Activated CD4-positive, alpha-beta memory T cell treated with anti-CD3 and anti-CD28 coated beads for 36 hours (primary cell): ENCODE data around the gene WDR73. TPM values are rescaled to one million over a fixed set of nuclear protein-coding genes. Genes with fewer than 3 reads are reported as not detected.

Experiments used
- CTCF ChIA-PET: fragments of 350-600 bp; sonication (Branson Sonifier 250); formaldehyde crosslinking; loops from one replicate; lab custom pipeline; 2021; ENCODE audit warnings: antibody characterized with exemption, inconsistent platforms; lab: Charles Lee
- POLR2A ChIA-PET: fragments of 350-600 bp; sonication (Branson Sonifier 250); formaldehyde crosslinking; loops from one replicate; lab custom pipeline; 2021; ENCODE audit warnings: antibody characterized with exemption; lab: Charles Lee
- DNase-seq: peaks from one replicate; pipeline ENCODE4 v3.0.0-alpha.2; 2020
- H3K27ac Mint-ChIP-seq: one replicate; pipeline ENCODE4 v1.8.0; 2021; ENCODE audit warnings: mixed read lengths
- H3K27me3 Mint-ChIP-seq: one replicate; pipeline ENCODE4 v1.8.0; 2021; ENCODE audit warnings: mixed read lengths
- H3K36me3 Mint-ChIP-seq: one replicate; pipeline ENCODE4 v1.8.0; 2021; ENCODE audit warnings: mixed read lengths
- H3K4me1 Mint-ChIP-seq: one replicate; pipeline ENCODE4 v1.8.0; 2021; ENCODE audit warnings: low read depth, mixed read lengths
- H3K4me3 Mint-ChIP-seq: one replicate; pipeline ENCODE4 v1.8.0; 2021; ENCODE audit warnings: mild to moderate bottlenecking, mixed read lengths
- H3K9me3 Mint-ChIP-seq: one replicate; pipeline ENCODE4 v1.8.0; 2021; ENCODE audit warnings: mixed read lengths
- intact Hi-C: fragments of 100-400 bp; cut with micrococcal nuclease; formaldehyde crosslinking; loops from one replicate; pipeline ENCODE4 v1.15.1; 2023
- total RNA-seq, 2 experiments: library from RNA; stranded (reverse); gene quantifications; one replicate each; pipeline ENCODE4 v1.2.3, GENCODE V29; 2021

WDR73 gene
- total RNA-seq, 2 experiments from 2014 or later: 13.7 to 14.9 TPM

GRCh38 chr15:84600331-84600686, 53.8 kb downstream of the WDR73 start:
- H3K4me3 Mint-ChIP-seq: peak overlapping the region; percentile 91
- H3K4me1 Mint-ChIP-seq: peaks cover 51% of the 10 kb centered on the region
- H3K9me3 Mint-ChIP-seq: no peaks in the 10 kb centered on the region
- intact Hi-C loops: loop anchor here (1.0 to 5.0 kb wide), 2 partner anchors 54 to 392 kb away; partner anchors contain the start of gene WDR73
- CTCF ChIA-PET: interaction anchor here (1.0 to 2.9 kb wide), 6 partner anchors 11 to 277 kb away, joined by 3 to 24 read pairs (median 6); no protein-coding TSS in a partner anchor
- POLR2A ChIA-PET: interaction anchor here (0.8 to 2.5 kb wide), 4 partner anchors 31 to 116 kb away, joined by 3 to 12 read pairs (median 4); partner anchors contain the start of gene WDR73
- H3K36me3 Mint-ChIP-seq: peaks cover 7% of the 10 kb centered on the region
- peak; percentile 70 for DNase-seq
- no peak overlapping the region for H3K27ac Mint-ChIP-seq
- no peaks in the 10 kb centered on the region for H3K27me3 Mint-ChIP-seq

- no peak overlapping the region for H3K27ac Mint-ChIP-seq
- H3K36me3 Mint-ChIP-seq: peaks cover 4% of the 10 kb centered on the region
- POLR2A ChIA-PET: interaction anchor here (0.8 to 2.5 kb wide), 3 partner anchors 31 to 117 kb away, joined by 3 to 12 read pairs (median 4); no protein-coding TSS in a partner anchor
- peaks cover 47% of the 10 kb centered on the region for H3K4me1 Mint-ChIP-seq
- intact Hi-C loops: loop anchor here (1.0 to 10.0 kb wide), 6 partner anchors 39 to 445 kb away; partner anchors contain the start of gene WDR73
- CTCF ChIA-PET: interaction anchor here (0.7 to 2.9 kb wide), 18 partner anchors 11 to 328 kb away, joined by 3 to 24 read pairs (median 6); partner anchors contain the start of genes NMB and WDR73
- H3K4me3 Mint-ChIP-seq: peak overlapping the region; percentile 39
- DNase-seq: no peak
- H3K9me3 Mint-ChIP-seq: no peaks in the 10 kb centered on the region
- no peaks in the 10 kb centered on the region for H3K27me3 Mint-ChIP-seq
Observed at GRCh38 chr15:84599906-84600305, 54.2 kb downstream of the WDR73 start.

- H3K27me3 Mint-ChIP-seq: no peaks in the 10 kb centered on the region
- ChIA-PET POLR2A (interaction anchor here (1.1 kb wide), 1 partner anchor 56 kb away, joined by 3 read pairs; no protein-coding TSS in a partner anchor), CTCF (interaction anchor here (0.7 to 2.9 kb wide), 30 partner anchors 8 to 329 kb away, joined by 3 to 24 read pairs (median 4); partner anchors contain the start of genes NMB, SEC11A and WDR73)
- peak overlapping the region; percentile 67 for H3K27ac Mint-ChIP-seq
- peak overlapping the region; percentile 38 for H3K4me3 Mint-ChIP-seq
- intact Hi-C loops: loop anchor here (1.0 to 10.0 kb wide), 6 partner anchors 29 to 446 kb away; no protein-coding TSS in a partner anchor
- H3K4me1 Mint-ChIP-seq: peaks cover 40% of the 10 kb centered on the region
- DNase-seq: peak; percentile 67
- H3K9me3 Mint-ChIP-seq: no peaks in the 10 kb centered on the region
- no peaks in the 10 kb centered on the region for H3K36me3 Mint-ChIP-seq
Observed at GRCh38 chr15:84598993-84599392, 55.1 kb downstream of the WDR73 start.

GRCh38 chr15:84598250-84598649, 55.8 kb downstream of the WDR73 start:
- Mint-ChIP-seq H3K4me1 (peaks cover 33% of the 10 kb centered on the region), H3K27ac (peak overlapping the region; percentile 67), H3K27me3 (no peaks in the 10 kb centered on the region), H3K4me3 (no peak overlapping the region), H3K9me3 (no peaks in the 10 kb centered on the region), H3K36me3 (no peaks in the 10 kb centered on the region)
- CTCF ChIA-PET: interaction anchor here (0.6 to 2.9 kb wide), 23 partner anchors 9 to 390 kb away, joined by 3 to 24 read pairs (median 5); partner anchors contain the start of genes NMB and WDR73
- intact Hi-C loops: loop anchor here (1.0 to 10.0 kb wide), 5 partner anchors 28 to 447 kb away; no protein-coding TSS in a partner anchor
- peak; percentile 20 for DNase-seq
- POLR2A ChIA-PET: interaction anchor here (1.1 kb wide), 1 partner anchor 57 kb away, joined by 3 read pairs; no protein-coding TSS in a partner anchor

DNA sequence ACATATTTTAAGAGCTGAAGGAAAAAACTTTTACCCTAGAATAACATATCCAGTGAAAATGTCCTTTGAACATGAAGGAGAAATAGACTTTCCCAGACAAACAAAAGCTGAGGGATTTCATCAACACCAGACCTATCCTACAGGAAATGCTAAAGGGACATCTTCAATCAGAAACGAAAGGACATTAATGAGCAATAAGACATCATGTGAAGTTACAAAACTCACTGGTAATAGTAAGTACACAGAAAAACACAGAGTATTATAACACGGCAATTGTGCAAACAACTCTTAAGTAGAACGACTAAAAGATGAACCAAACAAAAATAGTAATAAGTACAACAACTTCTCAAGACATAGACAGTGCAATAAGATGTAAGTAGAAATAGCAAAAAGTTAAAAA, 56.8 kb downstream of the WDR73 start:
- H3K9me3 Mint-ChIP-seq: no peaks in the 10 kb centered on the region
- intact Hi-C loops: loop anchor here (10.0 kb wide), 1 partner anchor 448 kb away; no protein-coding TSS in a partner anchor
- H3K36me3 Mint-ChIP-seq: no peaks in the 10 kb centered on the region
- no peak overlapping the region for H3K4me3 Mint-ChIP-seq
- H3K4me1 Mint-ChIP-seq: peaks cover 26% of the 10 kb centered on the region
- H3K27me3 Mint-ChIP-seq: no peaks in the 10 kb centered on the region
- POLR2A ChIA-PET: no interaction called here
- no peak overlapping the region for H3K27ac Mint-ChIP-seq
- DNase-seq: no peak
- CTCF ChIA-PET: interaction anchor here (1.1 to 2.1 kb wide), 3 partner anchors 22 to 391 kb away, joined by 3 to 7 read pairs (median 3); no protein-coding TSS in a partner anchor

GRCh38 chr15:84595660-84596059, 58.4 kb downstream of the WDR73 start:
- Mint-ChIP-seq H3K9me3 (no peaks in the 10 kb centered on the region), H3K27ac (no peak overlapping the region), H3K4me1 (peaks cover 21% of the 10 kb centered on the region), H3K36me3 (no peaks in the 10 kb centered on the region), H3K4me3 (no peak overlapping the region), H3K27me3 (no peaks in the 10 kb centered on the region)
- intact Hi-C loops: loop anchor here (10.0 kb wide), 1 partner anchor 449 kb away; no protein-coding TSS in a partner anchor
- POLR2A ChIA-PET: no interaction called here
- DNase-seq: no peak
- CTCF ChIA-PET: no interaction called here

DNA sequence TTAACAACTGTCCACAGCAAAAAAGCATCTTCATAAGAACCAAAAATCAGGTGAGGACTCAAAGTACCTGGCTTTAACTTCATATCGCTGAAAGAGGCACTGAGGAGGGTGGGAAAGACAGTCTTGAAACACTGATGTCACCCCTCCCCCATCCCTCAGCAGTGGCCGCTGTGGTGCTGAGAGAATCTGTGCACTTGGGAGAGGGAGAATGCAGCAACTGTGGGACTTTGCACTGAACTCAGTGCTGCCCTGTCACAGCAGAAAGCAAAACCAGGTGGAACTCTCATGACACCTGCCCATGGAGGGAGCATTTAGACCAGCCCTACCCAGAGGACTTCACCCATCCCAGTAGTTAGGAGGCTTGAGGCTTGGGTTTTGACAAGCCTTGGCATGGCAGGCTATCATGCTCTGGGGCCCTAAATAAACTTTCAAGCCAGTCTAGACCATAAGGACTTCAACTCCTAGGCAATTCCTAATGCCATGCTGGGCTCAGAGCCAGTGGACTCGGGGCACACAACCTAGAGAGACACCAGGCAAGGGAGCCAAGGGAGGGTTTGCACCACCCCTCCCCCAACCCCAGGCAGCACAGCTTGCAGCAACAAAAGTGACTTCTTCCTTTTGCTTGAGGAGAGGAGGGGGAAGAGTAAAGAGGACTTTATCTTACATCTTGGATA, 59.3 kb downstream of the WDR73 start:
- no peaks in the 10 kb centered on the region for H3K36me3 Mint-ChIP-seq
- POLR2A ChIA-PET: no interaction called here
- H3K27ac Mint-ChIP-seq: no peak overlapping the region
- intact Hi-C loops: loop anchor here (10.0 kb wide), 1 partner anchor 450 kb away; no protein-coding TSS in a partner anchor
- H3K4me1 Mint-ChIP-seq: peaks cover 19% of the 10 kb centered on the region
- DNase-seq: no peak
- H3K4me3 Mint-ChIP-seq: no peak overlapping the region
- CTCF ChIA-PET: interaction anchor here (0.6 kb wide), 1 partner anchor 137 kb away, joined by 3 read pairs; no protein-coding TSS in a partner anchor
- no peaks in the 10 kb centered on the region for H3K27me3 Mint-ChIP-seq
- H3K9me3 Mint-ChIP-seq: no peaks in the 10 kb centered on the region

- DNase-seq: no peak
- ChIA-PET CTCF (interaction anchor here (0.6 to 9.7 kb wide), 4 partner anchors 20 to 336 kb away, joined by 3 to 65 read pairs (median 4); no protein-coding TSS in a partner anchor), POLR2A (no interaction called here)
- Mint-ChIP-seq H3K9me3 (no peaks in the 10 kb centered on the region), H3K4me1 (peaks cover 2% of the 10 kb centered on the region), H3K27me3 (no peaks in the 10 kb centered on the region), H3K27ac (no peak overlapping the region), H3K4me3 (no peak overlapping the region), H3K36me3 (no peaks in the 10 kb centered on the region)
- intact Hi-C loops: loop anchor here (10.0 kb wide), 1 partner anchor 453 kb away; no protein-coding TSS in a partner anchor
Observed at GRCh38 chr15:84591815-84592214, 62.3 kb downstream of the WDR73 start.

DNA sequence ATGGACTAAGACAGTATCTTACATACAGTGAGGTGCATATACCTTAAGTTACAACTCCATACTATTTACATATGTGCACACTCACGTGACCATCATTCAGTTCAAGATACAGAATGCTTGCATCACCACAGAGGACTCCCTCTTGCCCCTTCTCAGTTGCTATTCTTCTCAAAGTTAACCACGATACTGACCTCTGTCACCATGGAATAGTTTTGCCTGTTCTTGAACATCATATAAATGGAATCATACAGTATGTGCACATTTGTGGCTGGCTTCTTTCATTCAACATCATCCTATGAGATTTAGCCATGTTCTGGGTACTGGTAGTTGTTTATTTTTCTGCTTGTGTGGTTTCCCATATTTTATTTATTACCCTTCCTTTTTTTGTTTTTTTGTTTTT, 63.7 kb downstream of the WDR73 start:
- DNase-seq: no peak
- Mint-ChIP-seq H3K4me3 (no peak overlapping the region), H3K27me3 (no peaks in the 10 kb centered on the region), H3K9me3 (no peaks in the 10 kb centered on the region), H3K4me1 (peaks cover 2% of the 10 kb centered on the region), H3K27ac (no peak overlapping the region), H3K36me3 (no peaks in the 10 kb centered on the region)
- intact Hi-C loops: loop anchor here (10.0 kb wide), 1 partner anchor 454 kb away; no protein-coding TSS in a partner anchor
- ChIA-PET POLR2A (no interaction called here), CTCF (interaction anchor here (1.1 to 9.7 kb wide), 4 partner anchors 9 to 338 kb away, joined by 3 to 65 read pairs (median 14); partner anchors contain the start of gene WDR73)
